Endothelial cell of hepatic sinusoid (primary cell): ENCODE data around the gene CCR4.
"Not testable (repeated sequence)": the region's sequence is repeated elsewhere in the genome, so short reads cannot be mapped to it uniquely, and the experiment has no call there.

ENCODE experiments used
- in situ Hi-C: cut with HindIII; loops from 2 replicates; pipeline ENCODE4 v1.10.0; 2017; ENCODE audit warnings: low sequenced_read_pairs

The CCR4 gene

DNA sequence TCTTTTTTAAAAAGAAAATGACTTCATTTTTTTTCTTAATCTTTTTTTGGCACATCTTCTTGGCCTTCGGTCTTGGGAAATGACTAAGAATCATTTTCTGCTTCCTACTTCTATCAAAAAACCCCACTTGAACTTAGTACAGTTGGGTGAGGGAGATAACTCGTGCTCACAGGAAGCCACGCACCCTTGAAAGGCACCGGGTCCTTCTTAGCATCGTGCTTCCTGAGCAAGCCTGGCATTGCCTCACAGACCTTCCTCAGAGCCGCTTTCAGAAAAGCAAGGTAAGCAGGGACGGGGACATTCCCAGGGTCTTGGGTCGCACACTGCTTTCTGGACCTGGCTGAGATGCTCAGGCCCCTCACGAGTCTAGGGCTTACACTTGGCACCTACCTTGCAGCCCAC is at the start of gene CCR4:
CCR4 (plus strand) TSS at position 235 of the 402 bp plus-strand sequence. CDS start 1,779 bp downstream, outside the sequence.
- in situ Hi-C loops = no loop called here

DNA sequence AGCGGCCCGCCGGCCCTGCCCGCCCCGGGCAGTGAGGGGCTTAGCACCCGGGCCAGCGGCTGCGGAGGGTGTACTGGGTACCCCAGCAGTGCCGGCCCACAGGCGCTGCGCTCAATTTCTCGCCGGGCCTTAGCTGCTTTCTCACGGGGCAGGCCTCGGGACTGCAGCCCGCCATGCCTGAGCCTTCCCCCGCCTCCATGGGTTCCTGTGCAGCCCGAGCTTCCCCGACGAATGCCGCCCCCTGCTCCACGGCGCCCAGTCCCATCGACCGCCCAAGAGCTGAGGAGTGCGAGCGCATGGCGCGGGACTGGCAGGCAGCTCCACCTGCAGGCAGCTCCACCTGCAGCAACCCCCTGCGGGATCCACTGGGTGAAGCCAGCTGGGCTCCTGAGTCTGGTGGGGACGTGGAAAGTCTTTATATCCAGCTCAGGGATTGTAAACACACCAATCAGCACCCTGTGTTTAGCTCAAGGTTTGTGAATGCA is 48.5 kb upstream of the CCR4 start:
- in situ Hi-C loops = not testable (repeated sequence)

DNA sequence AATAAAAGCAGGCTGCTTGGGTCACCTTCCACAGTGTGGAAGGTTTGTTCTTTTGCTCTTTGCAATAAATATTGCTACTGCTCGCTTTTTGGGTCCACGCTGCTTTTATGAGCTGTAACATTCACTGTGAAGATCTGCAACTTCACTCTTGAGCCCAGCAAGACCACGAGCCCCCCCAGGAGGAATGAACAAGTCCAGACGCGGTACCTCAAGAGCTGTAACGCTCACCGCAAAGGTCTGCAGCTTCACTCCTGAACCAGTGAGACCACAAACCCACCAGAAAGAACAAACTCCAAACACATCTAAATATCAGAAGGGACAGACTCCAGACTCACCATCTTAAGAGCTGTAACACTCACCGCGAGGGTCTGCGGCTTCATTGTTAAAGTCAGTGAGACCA is 47.5 kb upstream of the CCR4 start:
- in situ Hi-C loops = no loop called here

DNA sequence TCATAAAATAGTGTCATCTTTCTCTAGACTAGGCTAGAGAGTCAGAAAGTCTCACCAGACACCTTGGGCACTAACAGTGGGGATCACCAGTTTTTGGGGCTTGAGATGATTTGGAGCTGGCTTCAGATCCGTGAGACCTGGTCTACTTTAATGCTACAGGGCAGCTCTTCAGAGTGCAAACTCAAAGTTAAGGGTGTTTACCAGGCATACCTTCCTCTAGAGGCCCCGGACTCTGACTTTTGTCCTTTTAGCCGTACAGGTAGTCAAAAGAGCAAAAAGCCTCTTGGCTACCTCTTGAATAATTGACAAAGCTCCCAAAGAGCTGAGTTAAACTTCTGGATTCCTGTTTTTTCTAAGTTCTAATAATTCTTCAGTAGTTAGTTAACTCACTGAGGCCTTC is 41.4 kb upstream of the CCR4 start:
- in situ Hi-C loops = no loop called here

DNA sequence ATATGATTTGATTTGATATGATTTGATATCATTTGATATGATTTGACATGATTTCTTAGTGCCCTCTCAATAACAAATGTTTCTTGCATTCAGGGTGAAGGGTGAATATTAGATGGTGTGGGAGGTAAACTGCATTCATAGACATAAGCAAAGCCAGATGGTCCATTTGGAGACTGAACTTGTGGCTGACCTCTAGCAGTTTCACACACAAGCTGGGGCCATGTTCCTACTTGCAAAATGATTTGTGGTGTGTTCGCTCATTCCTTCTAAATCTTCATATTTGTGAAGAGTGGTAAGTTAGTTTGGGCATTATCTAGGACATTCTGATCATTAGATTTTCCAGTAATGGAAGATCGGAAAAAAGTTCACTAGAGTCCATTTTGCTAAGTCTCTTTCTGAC is 40.5 kb upstream of the CCR4 start:
- in situ Hi-C loops = no loop called here

DNA sequence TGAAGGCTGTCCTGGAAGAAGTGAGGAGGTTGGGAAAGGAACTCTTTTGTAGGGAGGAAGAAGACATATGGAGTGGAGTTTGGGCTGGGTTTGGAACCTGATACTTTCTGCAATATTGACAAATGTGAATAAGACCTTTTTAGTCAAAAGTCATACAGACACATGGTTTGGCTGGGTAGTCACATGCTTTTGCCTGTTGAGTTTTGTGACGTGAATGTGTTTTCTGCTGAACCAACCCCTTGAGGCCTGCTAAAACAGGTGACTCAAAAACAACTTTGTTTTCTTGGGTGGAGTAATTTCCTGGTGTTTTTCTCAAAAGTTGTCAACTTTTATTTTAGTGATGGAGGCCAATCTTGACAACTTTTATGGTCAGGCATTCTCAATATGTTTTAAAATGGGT is 39.4 kb upstream of the CCR4 start:
- in situ Hi-C loops = no loop called here

DNA sequence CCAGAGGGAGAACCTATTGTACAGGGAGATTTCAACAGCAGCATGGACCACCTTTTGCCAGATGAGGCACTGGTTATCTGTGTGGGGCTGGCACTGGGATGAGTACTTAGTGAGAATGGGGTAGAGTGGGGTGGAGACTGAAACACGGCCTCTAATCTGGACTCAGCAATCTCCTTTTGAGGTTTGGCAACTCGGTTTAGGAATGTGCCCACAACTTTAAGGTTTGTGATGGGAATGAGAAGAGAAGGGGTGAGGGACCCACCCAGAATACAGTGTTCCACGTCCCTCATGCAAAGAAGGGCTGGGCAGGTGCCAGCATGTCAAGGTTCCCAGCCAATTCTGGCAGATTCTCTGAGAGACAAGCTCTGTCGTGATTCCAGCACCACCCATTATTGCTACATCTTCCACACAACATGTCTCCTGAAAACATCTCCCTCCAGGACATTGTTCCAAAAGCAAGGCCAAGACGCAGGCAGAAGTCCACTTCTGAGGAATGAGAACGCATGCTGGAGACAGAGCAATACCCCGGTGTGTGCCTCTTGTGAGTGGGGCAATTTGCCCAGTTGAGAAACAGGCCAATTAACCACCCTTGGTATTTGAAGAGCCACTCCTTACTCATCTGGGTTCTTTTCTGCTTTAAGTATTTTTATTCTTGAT is 37.5 kb upstream of the CCR4 start:
- in situ Hi-C loops = no loop called here

DNA sequence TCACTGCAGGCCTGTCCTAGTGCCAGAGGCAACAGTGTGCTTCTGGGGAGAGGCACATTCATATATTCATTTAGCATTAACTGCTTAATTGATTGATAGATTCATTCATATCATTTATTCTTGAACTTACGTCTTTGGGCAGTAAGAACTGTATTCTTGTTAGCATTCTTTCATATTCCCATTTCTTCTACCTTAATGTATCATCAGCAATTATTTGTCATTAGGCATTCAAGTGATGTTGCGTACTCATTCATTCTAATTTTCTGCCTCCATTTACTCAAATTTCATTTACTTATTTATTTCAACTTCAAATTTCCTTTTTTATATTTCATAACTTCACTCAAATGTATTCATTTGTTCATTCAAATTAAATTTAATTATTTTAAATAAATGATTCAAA is 31.5 kb upstream of the CCR4 start:
- in situ Hi-C loops = no loop called here

DNA sequence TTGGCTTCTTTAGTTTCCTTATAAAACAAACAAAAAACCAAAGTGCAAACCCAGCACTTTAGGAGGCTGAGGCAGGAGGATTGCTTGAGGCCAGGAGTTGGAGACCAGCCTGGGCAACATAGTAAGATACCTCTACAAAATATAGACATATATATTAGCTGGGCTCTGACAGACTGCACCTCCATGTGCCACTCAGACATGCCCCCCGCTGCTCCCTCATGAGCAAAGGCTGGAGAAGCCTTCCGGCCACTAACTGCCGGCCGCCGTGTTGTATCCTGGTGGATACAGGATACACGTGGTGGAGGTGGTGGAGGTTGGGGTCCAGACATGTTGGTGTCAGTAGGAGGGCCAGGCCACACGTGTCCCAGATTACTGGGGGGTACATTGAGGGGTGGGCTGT is 29.4 kb upstream of the CCR4 start:
- in situ Hi-C loops = no loop called here

DNA sequence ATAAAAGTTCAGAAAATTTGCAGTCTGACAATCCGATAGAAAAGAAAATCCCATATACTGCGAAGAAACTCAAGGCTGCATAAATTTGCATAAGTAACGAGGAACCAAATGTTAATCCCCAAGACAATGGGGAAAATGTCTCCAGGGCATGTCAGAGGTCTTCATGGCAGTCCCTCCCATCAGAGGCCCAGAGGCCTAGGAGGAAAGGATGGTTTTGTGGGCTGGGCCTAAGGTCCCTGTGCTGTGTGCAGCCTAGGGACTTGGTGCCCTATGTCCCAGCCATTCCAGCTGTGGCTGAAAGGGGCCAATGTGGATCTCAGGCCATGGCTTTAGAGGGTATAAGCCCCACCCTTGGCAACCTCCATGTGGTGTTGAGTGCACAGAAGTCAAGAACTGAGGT is 21.3 kb upstream of the CCR4 start:
- in situ Hi-C loops = no loop called here

DNA sequence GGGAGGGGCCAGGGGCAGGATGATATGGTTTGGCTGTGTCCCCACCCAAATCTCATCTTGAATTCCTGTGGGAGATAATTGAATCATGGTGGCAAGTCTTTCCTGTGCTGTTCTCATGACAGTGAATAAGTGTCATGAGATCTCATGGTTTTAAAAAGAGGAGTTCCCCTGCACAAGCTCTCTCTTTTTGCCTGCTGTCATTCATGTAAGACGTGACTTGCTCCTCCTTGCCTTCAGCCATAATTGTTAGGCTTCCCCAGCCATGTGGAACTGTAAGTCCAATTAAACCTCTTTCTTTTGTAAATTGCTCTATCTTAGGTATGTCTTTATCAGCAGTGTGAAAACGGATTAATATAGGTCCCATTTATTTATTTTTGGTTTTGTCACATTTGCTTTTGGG is 20.2 kb upstream of the CCR4 start:
- in situ Hi-C loops = not testable (repeated sequence)

DNA sequence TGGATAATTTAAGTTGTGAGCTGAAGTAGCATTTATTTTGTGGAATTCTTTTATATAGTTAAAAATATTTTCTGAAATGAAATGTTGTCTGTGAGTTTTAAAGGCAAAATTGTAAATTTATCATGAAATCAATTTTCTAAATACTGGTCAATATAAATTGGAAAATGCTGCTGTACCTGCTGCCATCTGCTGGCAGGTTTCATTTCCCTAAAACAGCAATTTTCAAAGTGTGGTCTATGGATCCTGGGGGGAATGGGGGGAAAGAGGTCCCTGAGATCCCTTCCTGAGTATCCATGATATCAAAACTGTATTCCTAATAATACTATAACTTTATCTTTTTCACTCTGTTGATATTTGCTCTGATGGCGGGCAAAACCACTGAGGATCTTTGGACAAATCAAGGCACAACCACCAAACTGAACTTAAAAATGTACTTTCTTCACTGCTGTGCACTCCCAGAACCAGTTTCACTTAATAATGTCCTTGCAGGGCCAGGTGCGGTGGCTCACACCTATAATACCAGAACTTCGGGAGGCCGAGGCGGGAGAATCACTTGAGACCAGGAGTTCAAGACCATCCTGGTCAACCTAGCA is 17.2 kb upstream of the CCR4 start:
- in situ Hi-C loops = no loop called here

DNA sequence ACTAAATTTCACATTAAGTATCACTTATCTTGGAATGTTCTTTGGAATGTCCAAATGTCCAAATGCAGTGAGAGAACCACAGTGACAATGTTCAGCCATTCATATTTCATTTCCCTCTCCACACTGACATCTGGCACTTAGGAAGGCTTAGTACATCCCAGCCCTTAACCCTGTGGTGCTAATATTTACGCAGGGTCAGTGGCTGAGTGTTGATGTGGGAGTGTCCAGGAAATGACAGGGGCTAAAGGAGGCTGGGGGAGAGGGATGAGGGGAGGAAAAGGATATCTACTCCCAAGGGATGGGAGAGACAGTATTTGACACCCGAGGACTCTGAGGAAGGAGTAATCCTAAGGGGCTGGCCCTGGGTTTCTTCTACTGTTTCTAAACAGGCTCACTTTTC is 14.1 kb upstream of the CCR4 start:
- in situ Hi-C loops = no loop called here

DNA sequence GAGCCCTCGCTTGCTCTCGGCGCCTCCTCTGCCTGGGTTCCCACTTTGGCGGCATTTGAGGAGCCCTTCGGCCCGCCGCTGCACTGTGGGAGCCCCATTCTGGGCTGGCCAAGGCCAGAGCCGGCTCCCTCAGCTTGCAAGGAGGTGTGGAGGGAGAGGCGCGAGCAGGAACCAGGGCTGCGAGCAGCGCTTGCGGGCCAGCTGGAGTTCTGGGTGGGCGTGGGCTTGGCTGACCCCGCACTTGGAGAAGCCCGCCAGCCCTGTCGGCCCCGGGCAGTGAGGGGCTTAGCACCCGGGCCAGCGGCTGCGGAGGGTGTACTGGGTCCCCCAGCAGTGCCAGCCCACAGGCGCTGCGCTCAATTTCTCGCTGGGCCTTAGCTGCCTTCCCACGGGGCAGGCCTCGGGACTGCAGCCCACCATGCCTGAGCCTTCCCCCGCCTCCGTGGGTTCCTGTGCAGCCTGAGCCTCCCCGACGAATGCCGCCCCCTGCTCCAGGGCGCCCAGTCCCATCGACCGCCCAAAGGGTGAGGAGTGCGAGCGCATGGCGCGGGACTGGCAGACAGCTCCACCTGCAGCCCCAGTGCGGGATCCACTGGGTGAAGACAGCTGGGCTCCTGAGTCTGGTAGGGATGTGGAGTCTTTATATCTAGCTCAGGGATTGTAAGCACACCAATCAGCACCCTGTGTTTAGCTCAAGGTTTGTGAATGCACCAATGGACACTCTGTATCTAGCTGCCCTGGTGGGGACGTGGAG is 11.7 kb upstream of the CCR4 start:
- in situ Hi-C loops = not testable (repeated sequence)

DNA sequence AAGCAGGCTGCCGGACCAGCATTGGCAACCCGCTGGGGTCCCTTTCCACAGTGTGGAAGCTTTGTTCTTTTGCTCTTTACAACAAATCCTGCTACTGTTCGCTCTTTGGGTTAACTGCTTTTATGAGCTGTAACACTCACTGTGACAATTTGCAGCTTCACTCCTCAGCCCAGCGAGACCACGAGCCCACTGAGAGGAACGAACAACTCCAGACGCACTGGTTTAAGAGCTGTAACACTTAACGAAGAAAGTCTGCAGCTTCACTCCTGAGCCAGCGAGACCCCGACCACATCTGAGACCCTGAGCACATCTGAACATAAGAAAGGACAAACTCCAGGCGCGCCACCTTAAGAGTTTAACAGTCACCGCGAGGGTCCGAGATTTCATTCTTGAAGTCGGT is 10.7 kb upstream of the CCR4 start:
- in situ Hi-C loops = no loop called here

DNA sequence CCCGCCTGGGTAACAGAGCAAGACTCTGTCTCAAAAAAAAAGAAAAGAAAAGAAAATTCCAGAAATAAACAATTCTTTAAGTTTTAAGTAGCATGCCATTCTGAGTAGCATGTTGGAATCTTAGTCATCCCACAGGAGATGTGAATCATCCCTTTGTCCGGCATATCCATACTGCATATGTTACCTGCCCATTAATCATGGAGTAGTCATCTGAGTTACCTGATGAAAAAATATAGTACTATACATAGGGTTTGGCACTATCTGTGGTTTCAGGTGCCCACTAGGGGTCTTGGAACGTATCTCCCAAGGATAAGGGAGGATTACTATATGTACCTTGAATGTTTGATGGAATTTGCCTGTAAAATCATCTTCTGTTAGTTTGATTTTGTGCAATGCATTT is 6.3 kb upstream of the CCR4 start:
- in situ Hi-C loops = no loop called here

DNA sequence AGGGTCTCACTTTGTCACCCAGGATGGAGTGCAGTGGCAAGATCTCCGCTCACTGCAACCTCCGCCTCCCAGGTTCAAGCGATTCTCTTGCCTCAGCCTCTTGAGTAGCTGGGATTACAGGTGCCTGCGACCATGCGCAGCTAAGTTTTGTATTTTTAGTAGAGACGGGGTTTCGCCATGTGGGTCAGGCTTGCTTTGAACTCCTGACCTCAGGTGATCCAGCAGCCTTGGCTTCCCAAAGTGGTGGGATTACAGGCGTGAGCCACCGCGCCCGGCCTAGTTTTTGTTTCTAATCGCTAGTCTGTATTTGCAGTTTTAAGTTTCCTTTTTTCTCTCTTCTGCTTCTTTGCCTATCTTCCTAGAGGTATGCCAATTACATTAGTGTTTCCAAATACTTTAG is 5.8 kb upstream of the CCR4 start:
- in situ Hi-C loops = not testable (repeated sequence)

DNA sequence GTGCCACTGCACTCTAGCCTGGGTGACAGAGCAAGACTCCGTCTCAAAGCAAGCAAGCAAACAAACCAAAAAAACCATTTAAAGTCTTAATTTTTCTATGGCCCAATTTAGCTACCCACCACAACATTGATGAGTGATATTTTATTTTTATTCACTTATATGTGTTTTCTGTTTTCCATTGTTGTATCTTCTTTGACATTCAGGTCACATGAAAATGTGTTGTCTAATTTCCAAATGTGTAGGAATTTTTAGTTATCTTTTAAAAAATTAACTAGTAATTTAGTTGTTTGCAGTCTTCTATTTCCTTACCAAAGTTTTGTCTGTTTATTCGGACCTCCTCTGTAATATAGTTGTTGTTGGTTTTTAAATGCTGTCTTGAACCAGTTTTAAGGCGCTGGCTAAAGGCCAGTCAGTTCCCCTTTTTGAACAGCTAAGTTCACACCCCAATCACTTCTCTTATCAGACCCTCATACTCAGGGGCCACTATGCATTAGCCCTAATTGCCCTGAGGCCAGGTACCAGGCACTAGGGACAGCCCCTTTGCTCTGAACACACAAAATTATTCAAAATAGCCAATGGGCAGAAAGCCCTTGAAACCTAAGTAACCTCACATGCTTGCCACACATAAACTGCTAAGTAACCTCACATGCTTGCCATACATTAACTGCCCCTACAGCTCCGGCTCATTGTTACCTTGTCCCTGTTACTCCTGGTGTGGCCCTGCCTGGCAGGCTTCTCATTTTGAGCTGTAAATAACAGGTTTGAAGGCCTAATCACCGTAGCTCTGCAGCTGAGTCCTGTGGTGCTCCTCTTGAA is 4.3 kb upstream of the CCR4 start:
- in situ Hi-C loops = no loop called here

DNA sequence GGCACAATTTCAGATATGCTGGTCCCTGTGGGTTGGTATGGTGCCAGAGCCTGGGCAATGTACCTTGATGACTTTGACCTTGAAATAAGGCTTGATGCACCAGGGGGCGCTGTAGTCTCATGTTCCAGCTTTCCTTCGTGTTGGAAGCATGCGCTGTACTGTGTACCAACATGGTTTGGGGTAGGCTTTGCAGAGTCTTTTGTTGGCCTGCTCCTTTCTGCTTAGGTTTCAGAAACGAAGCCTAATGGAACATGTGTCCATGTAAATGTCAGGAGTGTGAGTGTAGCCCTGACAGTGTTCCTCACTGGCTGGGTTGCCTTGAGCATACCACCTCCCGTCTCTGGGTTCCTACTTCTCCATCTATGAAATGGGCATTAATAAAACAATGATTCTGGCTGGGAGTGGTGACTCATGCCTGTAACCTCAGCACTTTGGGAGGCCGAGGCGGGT is 3.6 kb upstream of the CCR4 start:
- in situ Hi-C loops = no loop called here

DNA sequence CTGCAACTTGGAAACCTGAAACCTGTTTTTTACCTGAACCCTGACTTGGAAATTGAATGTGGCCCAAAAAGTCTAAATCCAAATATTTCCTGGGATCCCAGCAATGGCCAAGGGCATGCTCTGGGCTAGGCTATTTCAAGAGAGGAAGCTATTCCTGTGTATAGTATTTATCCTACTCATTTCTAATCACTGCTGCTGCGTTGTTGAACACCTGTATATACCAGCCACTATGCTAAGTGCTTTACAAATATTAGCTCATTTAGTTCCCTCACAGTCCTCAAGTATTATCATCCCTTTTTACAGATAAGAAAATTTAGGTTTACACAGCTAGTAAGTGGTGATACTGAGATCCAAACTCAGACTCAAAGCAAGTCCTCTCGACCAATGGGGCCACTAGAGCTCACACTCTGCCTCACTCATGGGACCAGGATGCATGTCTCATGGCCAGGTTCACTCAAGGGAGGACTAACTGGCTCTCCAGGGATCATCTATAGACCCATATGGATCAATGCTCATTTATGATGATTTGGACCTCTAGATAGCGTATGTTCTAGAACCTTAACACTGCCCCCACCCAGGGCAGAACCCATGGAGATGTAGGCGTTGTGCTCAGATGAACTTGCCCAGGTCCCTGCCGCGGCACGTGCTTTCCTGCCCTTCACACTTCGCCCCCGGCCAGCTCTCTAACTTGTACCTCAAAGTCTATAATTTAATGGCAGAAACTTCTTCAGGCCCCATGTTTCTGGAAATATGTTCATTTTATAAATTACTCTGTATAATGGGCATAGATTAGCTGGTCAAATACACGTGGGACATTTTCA is 2.6 kb upstream of the CCR4 start:
- in situ Hi-C loops = no loop called here
